ENCODE measurements around the gene C5orf46.

C5orf46 gene

DNA sequence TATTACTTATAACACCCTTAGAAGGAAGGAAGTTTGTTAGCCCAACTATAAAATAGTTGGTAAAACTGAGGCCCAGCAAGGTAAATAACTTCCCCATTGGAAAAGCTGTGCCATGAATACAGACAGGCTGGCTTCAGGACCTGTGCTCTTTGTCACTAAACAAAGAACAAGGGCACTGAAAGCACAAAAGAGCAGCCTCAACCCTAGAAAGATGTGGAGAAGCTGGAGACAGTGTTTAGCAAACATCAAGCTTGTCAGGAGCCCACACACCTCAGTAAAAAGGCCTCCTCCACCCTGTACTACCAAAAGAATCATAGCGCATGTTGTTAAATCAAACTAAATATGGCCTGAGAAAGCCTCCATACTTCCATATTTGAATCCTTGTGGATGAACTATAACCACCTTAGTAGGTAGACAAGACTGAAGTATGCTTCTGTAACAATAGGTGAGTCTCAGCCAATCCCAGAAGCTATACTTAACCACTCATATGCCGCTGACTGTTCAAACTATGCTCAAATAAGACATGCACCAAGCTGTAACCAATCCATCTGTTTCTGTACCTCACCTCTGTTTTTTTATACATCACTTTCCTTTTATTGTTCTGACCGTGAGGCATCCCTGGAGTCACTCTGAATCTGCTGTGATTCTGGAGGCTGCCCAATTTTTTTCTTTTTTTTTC is 46.2 kb downstream of the C5orf46 start:
- Histone ChIP-seq H3K4me3 (ENCODE audit: low read depth in 1 of 5, low read length in 5 of 5) (no peak overlapping the region), H3K27me3 (ENCODE audit: control insufficient read depth in 5 of 5, insufficient read depth in 4 of 5, low read length in 5 of 5) (peaks cover 0 to 3% (median 0%) of the 10 kb centered on the region in 5 donors), H3K27ac (ENCODE audit: low read depth, low read length) (no peak overlapping the region), H3K4me1 (ENCODE audit: control insufficient read depth in 5 of 5, insufficient read depth in 5 of 5, low read length in 5 of 5) (no peaks in the 10 kb centered on the region), H3K9me3 (ENCODE audit: control insufficient read depth in 5 of 5, low read length in 5 of 5) (no peaks in the 10 kb centered on the region), H3K36me3 (ENCODE audit: control insufficient read depth in 5 of 5, insufficient read depth in 5 of 5, low read length in 5 of 5) (no peaks in the 10 kb centered on the region), H3K9ac (ENCODE audit: low read length in 5 of 5) (no peak overlapping the region)

GRCh38 chr5:147858565-147858964 is 47.8 kb downstream of the C5orf46 start:
- Histone ChIP-seq H3K36me3 (ENCODE audit: control insufficient read depth in 5 of 5, insufficient read depth in 5 of 5, low read length in 5 of 5) (no peaks in the 10 kb centered on the region), H3K4me3 (ENCODE audit: low read depth in 1 of 5, low read length in 5 of 5) (no peak overlapping the region), H3K9me3 (ENCODE audit: control insufficient read depth in 5 of 5, low read length in 5 of 5) (no peaks in the 10 kb centered on the region), H3K27me3 (ENCODE audit: control insufficient read depth in 5 of 5, insufficient read depth in 4 of 5, low read length in 5 of 5) (peaks cover 0 to 1% (median 0%) of the 10 kb centered on the region in 5 donors), H3K9ac (ENCODE audit: low read length in 5 of 5) (no peak overlapping the region), H3K4me1 (ENCODE audit: control insufficient read depth in 5 of 5, insufficient read depth in 5 of 5, low read length in 5 of 5) (no peaks in the 10 kb centered on the region), H3K27ac (ENCODE audit: low read depth, low read length) (no peak overlapping the region)

GRCh38 chr5:147857302-147858129 is 48.8 kb downstream of the C5orf46 start:
- Histone ChIP-seq H3K27me3 (ENCODE audit: control insufficient read depth in 5 of 5, insufficient read depth in 4 of 5, low read length in 5 of 5) (peaks cover 0 to 4% (median 0%) of the 10 kb centered on the region in 5 donors), H3K9ac (ENCODE audit: low read length in 5 of 5) (no peak overlapping the region), H3K9me3 (ENCODE audit: control insufficient read depth in 5 of 5, low read length in 5 of 5) (no peaks in the 10 kb centered on the region), H3K4me1 (ENCODE audit: control insufficient read depth in 5 of 5, insufficient read depth in 5 of 5, low read length in 5 of 5) (no peaks in the 10 kb centered on the region), H3K27ac (ENCODE audit: low read depth, low read length) (no peak overlapping the region), H3K4me3 (ENCODE audit: low read depth in 1 of 5, low read length in 5 of 5) (no peak overlapping the region), H3K36me3 (ENCODE audit: control insufficient read depth in 5 of 5, insufficient read depth in 5 of 5, low read length in 5 of 5) (no peaks in the 10 kb centered on the region)

GRCh38 chr5:147856801-147857200 is 49.5 kb downstream of the C5orf46 start:
- Histone ChIP-seq H3K4me3 (ENCODE audit: low read depth in 1 of 5, low read length in 5 of 5) (no peak overlapping the region), H3K4me1 (ENCODE audit: control insufficient read depth in 5 of 5, insufficient read depth in 5 of 5, low read length in 5 of 5) (no peaks in the 10 kb centered on the region), H3K36me3 (ENCODE audit: control insufficient read depth in 5 of 5, insufficient read depth in 5 of 5, low read length in 5 of 5) (no peaks in the 10 kb centered on the region), H3K27ac (ENCODE audit: low read depth, low read length) (no peak overlapping the region), H3K9me3 (ENCODE audit: control insufficient read depth in 5 of 5, low read length in 5 of 5) (no peaks in the 10 kb centered on the region), H3K27me3 (ENCODE audit: control insufficient read depth in 5 of 5, insufficient read depth in 4 of 5, low read length in 5 of 5) (peaks cover 0 to 4% (median 0%) of the 10 kb centered on the region in 5 donors), H3K9ac (ENCODE audit: low read length in 5 of 5) (no peak overlapping the region)

DNA sequence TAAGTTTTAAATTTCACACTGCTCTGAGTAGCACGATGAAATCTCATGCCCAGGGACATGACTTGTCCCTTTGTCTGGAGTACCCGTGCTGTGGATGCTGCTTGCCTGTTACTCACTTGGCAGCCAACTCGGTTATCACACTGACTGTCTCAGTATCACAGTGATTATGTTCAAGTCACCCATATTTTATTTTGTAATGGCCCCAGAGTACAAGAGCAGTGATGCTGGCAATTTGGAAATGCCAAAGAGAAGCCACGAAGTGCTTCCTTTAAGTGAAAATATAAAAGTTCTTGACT is 50.6 kb downstream of the C5orf46 start:
- Histone ChIP-seq H3K27me3 (ENCODE audit: control insufficient read depth in 5 of 5, insufficient read depth in 4 of 5, low read length in 5 of 5) (peaks cover 0 to 4% (median 0%) of the 10 kb centered on the region in 5 donors), H3K4me3 (ENCODE audit: low read depth in 1 of 5, low read length in 5 of 5) (no peak overlapping the region), H3K36me3 (ENCODE audit: control insufficient read depth in 5 of 5, insufficient read depth in 5 of 5, low read length in 5 of 5) (no peaks in the 10 kb centered on the region), H3K9ac (ENCODE audit: low read length in 5 of 5) (no peak overlapping the region), H3K4me1 (ENCODE audit: control insufficient read depth in 5 of 5, insufficient read depth in 5 of 5, low read length in 5 of 5) (no peaks in the 10 kb centered on the region), H3K27ac (ENCODE audit: low read depth, low read length) (no peak overlapping the region), H3K9me3 (ENCODE audit: control insufficient read depth in 5 of 5, low read length in 5 of 5) (no peaks in the 10 kb centered on the region)

GRCh38 chr5:147854894-147855773 is 51.2 kb downstream of the C5orf46 start:
- Histone ChIP-seq H3K4me3 (ENCODE audit: low read depth in 1 of 5, low read length in 5 of 5) (no peak overlapping the region), H3K27me3 (ENCODE audit: control insufficient read depth in 5 of 5, insufficient read depth in 4 of 5, low read length in 5 of 5) (peaks cover 0 to 4% (median 0%) of the 10 kb centered on the region in 5 donors), H3K9me3 (ENCODE audit: control insufficient read depth in 5 of 5, low read length in 5 of 5) (no peaks in the 10 kb centered on the region), H3K27ac (ENCODE audit: low read depth, low read length) (no peak overlapping the region), H3K36me3 (ENCODE audit: control insufficient read depth in 5 of 5, insufficient read depth in 5 of 5, low read length in 5 of 5) (no peaks in the 10 kb centered on the region), H3K4me1 (ENCODE audit: control insufficient read depth in 5 of 5, insufficient read depth in 5 of 5, low read length in 5 of 5) (no peaks in the 10 kb centered on the region), H3K9ac (ENCODE audit: low read length in 5 of 5) (no peak overlapping the region)

- Histone ChIP-seq H3K9ac (ENCODE audit: low read length in 5 of 5) (no peak overlapping the region), H3K27me3 (ENCODE audit: control insufficient read depth in 5 of 5, insufficient read depth in 4 of 5, low read length in 5 of 5) (peaks cover 0 to 4% (median 0%) of the 10 kb centered on the region in 5 donors), H3K9me3 (ENCODE audit: control insufficient read depth in 5 of 5, low read length in 5 of 5) (no peaks in the 10 kb centered on the region), H3K27ac (ENCODE audit: low read depth, low read length) (no peak overlapping the region), H3K4me3 (ENCODE audit: low read depth in 1 of 5, low read length in 5 of 5) (no peak overlapping the region), H3K4me1 (ENCODE audit: control insufficient read depth in 5 of 5, insufficient read depth in 5 of 5, low read length in 5 of 5) (no peaks in the 10 kb centered on the region), H3K36me3 (ENCODE audit: control insufficient read depth in 5 of 5, insufficient read depth in 5 of 5, low read length in 5 of 5) (no peaks in the 10 kb centered on the region)
Measured at GRCh38 chr5:147854331-147854730, 52.0 kb downstream of the C5orf46 start.

DNA sequence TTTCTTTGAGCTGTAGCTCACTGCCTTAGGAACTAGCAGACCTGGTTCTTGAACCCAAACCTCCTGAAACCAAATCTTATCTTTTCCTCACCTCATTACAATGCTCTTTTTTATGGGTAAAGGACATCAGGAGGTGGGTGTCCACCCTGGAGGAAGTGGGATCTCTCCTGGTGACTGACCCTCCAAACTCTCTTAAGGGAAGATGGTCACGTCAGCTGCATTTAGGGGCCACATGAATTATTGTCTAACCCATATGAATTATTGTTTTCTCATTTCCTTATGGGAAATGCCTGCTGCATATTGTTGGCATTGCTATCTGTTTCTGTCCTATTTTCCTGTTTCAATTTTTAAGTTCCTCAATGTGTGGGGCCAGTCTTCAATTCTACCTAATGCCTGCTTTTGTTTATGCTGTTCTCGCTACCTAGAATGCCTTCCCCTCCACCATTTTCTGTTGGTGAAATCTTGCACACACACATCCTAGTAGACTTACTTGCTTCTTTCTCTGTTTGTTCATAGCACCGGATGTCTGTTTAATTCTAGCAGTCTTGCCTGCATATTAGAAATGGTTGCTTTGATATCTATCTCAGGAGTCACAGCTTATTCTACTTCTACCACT is 52.9 kb downstream of the C5orf46 start:
- Histone ChIP-seq H3K27me3 (ENCODE audit: control insufficient read depth in 5 of 5, insufficient read depth in 4 of 5, low read length in 5 of 5) (peaks cover 0 to 4% (median 0%) of the 10 kb centered on the region in 5 donors), H3K4me3 (ENCODE audit: low read depth in 1 of 5, low read length in 5 of 5) (no peak overlapping the region), H3K27ac (ENCODE audit: low read depth, low read length) (no peak overlapping the region), H3K9ac (ENCODE audit: low read length in 5 of 5) (no peak overlapping the region), H3K9me3 (ENCODE audit: control insufficient read depth in 5 of 5, low read length in 5 of 5) (no peaks in the 10 kb centered on the region), H3K36me3 (ENCODE audit: control insufficient read depth in 5 of 5, insufficient read depth in 5 of 5, low read length in 5 of 5) (no peaks in the 10 kb centered on the region), H3K4me1 (ENCODE audit: control insufficient read depth in 5 of 5, insufficient read depth in 5 of 5, low read length in 5 of 5) (no peaks in the 10 kb centered on the region)

DNA sequence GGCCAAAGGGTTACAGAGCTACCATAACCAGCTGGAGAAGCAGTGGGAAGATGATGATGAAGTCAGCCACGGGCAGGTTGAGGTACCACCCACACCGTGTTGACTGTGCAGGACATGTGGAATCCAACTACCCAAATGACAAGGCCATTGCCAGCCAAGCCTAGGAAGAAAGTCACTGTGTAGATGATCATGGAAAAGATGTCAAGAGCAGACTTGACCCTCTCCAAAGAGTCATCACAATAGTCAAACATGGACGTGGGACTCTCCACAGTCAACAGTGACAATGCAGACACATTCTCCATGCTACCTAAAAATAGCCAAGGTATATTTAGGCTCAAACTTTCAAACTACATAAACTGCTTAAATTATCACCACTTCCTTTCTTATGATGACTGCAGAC is 54.0 kb downstream of the C5orf46 start:
- no peak overlapping the region for H3K9ac ChIP-seq (ENCODE audit: low read length in 5 of 5)
- no peaks in the 10 kb centered on the region for H3K36me3 ChIP-seq (ENCODE audit: control insufficient read depth in 5 of 5, insufficient read depth in 5 of 5, low read length in 5 of 5)
- peaks cover 0 to 3% (median 0%) of the 10 kb centered on the region in 5 donors for H3K4me1 ChIP-seq (ENCODE audit: control insufficient read depth in 5 of 5, insufficient read depth in 5 of 5, low read length in 5 of 5)
- H3K9me3 ChIP-seq (ENCODE audit: control insufficient read depth in 5 of 5, low read length in 5 of 5) = no peaks in the 10 kb centered on the region
- H3K27ac ChIP-seq (ENCODE audit: low read depth, low read length) = no peak overlapping the region
- no peak overlapping the region for H3K4me3 ChIP-seq (ENCODE audit: low read depth in 1 of 5, low read length in 5 of 5)
- peaks cover 0 to 4% (median 0%) of the 10 kb centered on the region in 5 donors for H3K27me3 ChIP-seq (ENCODE audit: control insufficient read depth in 5 of 5, insufficient read depth in 4 of 5, low read length in 5 of 5)
